Psoas muscle (tissue), 8 donors: ENCODE measurements around the gene ARMC5. TPM values are rescaled to one million over a fixed set of nuclear protein-coding genes. Genes with fewer than 3 reads are reported as not detected.

Source experiments
- ATAC-seq, 4 donors: fragments of 200-7000 bp; cut with Tn5 transposase; one replicate each; pipeline ENCODE4 v1.9.1; 2020; ENCODE audit warnings: moderate library complexity in 3 of 4, mild to moderate bottlenecking in 2 of 4
- DNase-seq, 2 donors: peaks; one replicate each; pipeline ENCODE4 v3.0.0-alpha.2; 2020
- H3K27ac ChIP-seq: fragments of 200-600 bp; one replicate; pipeline ENCODE4 v1.8.0; 2022
- H3K27me3 ChIP-seq, 3 donors: fragments of 200-600 bp in 1 of 3; one replicate each; pipeline versions ENCODE4 v1.6.1 to v1.8.0; 2013 to 2022; ENCODE audit warnings: low read length in 2 of 3, mild to moderate bottlenecking in 2 of 3, moderate library complexity in 1 of 3; ENCODE audit not compliant: insufficient read depth in 3 of 3
- H3K36me3 ChIP-seq, 2 donors: fragments of 200-600 bp in 1 of 2; one replicate each; pipeline versions ENCODE4 v1.6.1 to v1.8.0; 2013 to 2022; ENCODE audit warnings: low read depth in 1 of 2, mild to moderate bottlenecking in 1 of 2, moderate library complexity in 1 of 2; ENCODE audit not compliant: insufficient read depth in 1 of 2
- H3K4me1 ChIP-seq: fragments of 200-600 bp; one replicate; pipeline ENCODE4 v1.8.0; 2022
- H3K4me3 ChIP-seq: fragments of 200-600 bp; one replicate; pipeline ENCODE4 v1.8.0; 2022; ENCODE audit warnings: mild to moderate bottlenecking
- H3K9me3 ChIP-seq: fragments of 200-600 bp; one replicate; pipeline ENCODE4 v1.8.0; 2022
- WGBS, 3 donors: extraction: QIAGEN DNeasy Blood & Tissue Kit; methylation state at CpG; one replicate each; pipeline versions ENCODE4 v1.1.6 to v1.1.7; 2013; 5-methylcytosine and 5-hydroxymethylcytosine counted together
- intact Hi-C, 2 donors: fragments of 100-400 bp; cut with DNase I; formaldehyde crosslinking; loops; one replicate each; pipeline versions ENCODE4 v1.11.0 to v1.14.2; 2022
- polyA plus RNA-seq, 3 donors: library from polyadenylated mRNA; stranded (reverse); fragments of 200-250 nt; gene quantifications; one replicate each; pipeline ENCODE4 v1.2.3, GENCODE V29; 2013
- total RNA-seq, 4 donors: library from RNA; stranded (reverse); fragmentation: NEBNext Ultra II Directional in 2 of 4; extraction: Animal tissue kit (Norgen Biotek cat#: 25700) in 2 of 4; gene quantifications; one replicate each; pipeline versions ENCODE4 v1.2.1 to v1.2.4, GENCODE V29; 2021 to 2023
- TF ChIP-seq, protein P1 (sequence below): fragments of 200-600 bp; IDR thresholded peaks from one replicate; pipeline ENCODE4 v1.8.0; 2022; ENCODE audit warnings: antibody characterized with exemption
- donor health status: healthy with polysubstance abuse.
- donor health status: DM: no; HTN: no; CAD: no; lungs with moderate emphysema.
- donor health status: Bipolar disorder and iron deficiency.
- donor health status: healthy.
- donor health status: DM: yes; HTN: yes; CAD: no.
- donor health status: DM: no; HTN: no; CAD: no.
- donor health status: DM: no; HTN: no; CAD: no.
- donor health status: DM: yes; HTN: yes; CAD: no.

The ARMC5 gene
- total and polyA plus RNA-seq, 7 donors: 6.5 to 18.7 (median 11.4) TPM

DNA sequence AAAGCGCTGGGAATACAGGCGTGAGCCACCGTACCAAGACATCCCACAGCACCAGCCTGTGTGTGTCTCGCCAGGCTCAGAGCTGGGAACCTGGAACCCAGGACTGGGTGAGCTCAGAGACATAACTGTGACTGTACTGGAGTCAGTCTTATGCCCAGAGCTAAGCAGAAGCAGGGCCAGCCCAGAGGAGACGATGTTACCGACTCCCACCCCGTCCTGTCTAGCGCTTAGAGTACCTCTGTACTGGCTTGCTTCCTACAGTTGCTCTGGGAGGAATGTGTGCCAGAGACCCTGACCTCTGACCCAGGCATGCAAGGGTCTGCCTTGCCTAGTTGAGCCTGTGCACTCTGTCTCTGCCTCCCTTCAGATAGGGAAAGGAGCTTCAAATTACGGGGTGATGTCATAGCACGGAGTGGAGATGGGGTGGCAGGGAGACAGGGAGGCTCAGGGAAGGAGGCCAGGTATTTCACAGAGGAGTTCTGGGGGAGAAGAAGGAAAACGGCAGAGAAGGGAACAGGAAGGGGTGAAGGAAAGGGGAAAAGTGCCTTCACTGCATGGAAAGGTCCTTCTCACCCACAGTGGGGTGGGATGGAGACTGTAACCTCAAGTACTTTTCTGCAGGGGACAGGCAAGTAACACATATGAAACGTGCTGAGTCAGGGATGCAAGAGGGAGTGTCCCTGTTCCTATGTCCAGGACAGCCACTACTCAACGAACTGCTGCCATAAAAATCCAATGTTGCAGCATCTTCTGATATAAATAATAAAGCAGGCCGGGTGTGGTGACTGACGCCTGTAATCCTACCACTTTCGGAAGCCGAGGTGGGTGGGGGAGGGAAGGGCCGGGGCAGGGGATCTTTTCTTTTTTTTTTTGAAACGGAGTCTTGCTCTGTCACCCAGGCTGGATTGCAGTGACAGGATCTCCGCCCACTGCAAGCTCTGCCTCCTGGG lies 5.8 kb upstream of the ARMC5 start:
- peak overlapping the region; percentile 49 for H3K4me3 ChIP-seq
- intact Hi-C loops: loop anchor here (5.0 to 10.0 kb wide), 2 partner anchors 239 to 346 kb away; partner anchors contain the start of genes BCKDK (in 1 of the 2), PYDC1 (in 1 of the 2) and TRIM72 (in 1 of the 2)
- peaks cover 0 to 3% of the 10 kb centered on the region in 2 donors for H3K36me3 ChIP-seq
- ATAC-seq (peak; percentile 58 to 77 (median 74)), DNase-seq (peak; percentile 77 to 87)
- H3K4me1 ChIP-seq: peaks cover 67% of the 10 kb centered on the region
- WGBS, 3 donors: 29 to 46% (median 30%) methylated on average over 20 of the region's 20 CpGs
- H3K27me3 ChIP-seq: no peaks in the 10 kb centered on the region
- TF ChIP-seq, protein P1, sequence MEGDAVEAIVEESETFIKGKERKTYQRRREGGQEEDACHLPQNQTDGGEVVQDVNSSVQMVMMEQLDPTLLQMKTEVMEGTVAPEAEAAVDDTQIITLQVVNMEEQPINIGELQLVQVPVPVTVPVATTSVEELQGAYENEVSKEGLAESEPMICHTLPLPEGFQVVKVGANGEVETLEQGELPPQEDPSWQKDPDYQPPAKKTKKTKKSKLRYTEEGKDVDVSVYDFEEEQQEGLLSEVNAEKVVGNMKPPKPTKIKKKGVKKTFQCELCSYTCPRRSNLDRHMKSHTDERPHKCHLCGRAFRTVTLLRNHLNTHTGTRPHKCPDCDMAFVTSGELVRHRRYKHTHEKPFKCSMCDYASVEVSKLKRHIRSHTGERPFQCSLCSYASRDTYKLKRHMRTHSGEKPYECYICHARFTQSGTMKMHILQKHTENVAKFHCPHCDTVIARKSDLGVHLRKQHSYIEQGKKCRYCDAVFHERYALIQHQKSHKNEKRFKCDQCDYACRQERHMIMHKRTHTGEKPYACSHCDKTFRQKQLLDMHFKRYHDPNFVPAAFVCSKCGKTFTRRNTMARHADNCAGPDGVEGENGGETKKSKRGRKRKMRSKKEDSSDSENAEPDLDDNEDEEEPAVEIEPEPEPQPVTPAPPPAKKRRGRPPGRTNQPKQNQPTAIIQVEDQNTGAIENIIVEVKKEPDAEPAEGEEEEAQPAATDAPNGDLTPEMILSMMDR: no peak
- H3K9me3 ChIP-seq: no peaks in the 10 kb centered on the region
- peak overlapping the region; percentile 100 for H3K27ac ChIP-seq

GRCh38 chr16:31455601-31456314 lies 3.5 kb upstream of the ARMC5 start:
- H3K4me3 ChIP-seq: peak overlapping the region; percentile 98
- peak in 1 of 2 donors; percentile 48 for DNase-seq
- H3K27ac ChIP-seq: peak overlapping the region; percentile 100

DNA sequence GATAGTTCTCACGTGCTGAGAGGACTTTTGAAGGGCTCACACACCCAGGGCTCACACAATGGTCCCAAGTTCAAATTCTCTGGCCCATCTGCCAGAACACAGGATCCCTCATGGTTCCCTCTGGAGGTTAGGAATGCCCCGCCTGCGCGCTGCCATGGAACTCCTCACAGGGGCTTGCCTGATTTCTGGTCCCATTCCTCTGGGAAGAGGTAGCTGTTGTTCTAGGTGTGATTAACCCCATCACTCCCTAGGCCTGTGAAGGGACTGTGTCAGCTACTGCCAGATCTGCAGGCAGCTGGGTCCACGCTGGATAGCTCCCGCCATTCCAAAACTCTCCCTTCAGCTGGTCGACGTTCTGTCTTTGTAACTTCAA lies 2.3 kb upstream of the ARMC5 start:
- Histone ChIP-seq H3K4me1 (peaks cover 74% of the 10 kb centered on the region), H3K4me3 (peak overlapping the region; percentile 98), H3K27ac (peak overlapping the region; percentile 100), H3K27me3 (no peaks in the 10 kb centered on the region), H3K36me3 (peaks cover 3 to 13% of the 10 kb centered on the region in 2 donors), H3K9me3 (no peaks in the 10 kb centered on the region)
- TF ChIP-seq, protein P1: no peak
- ATAC-seq (no peak), DNase-seq (peak in 1 of 2 donors; percentile 38)
- 63 to 68% (median 63%) methylated on average over 8 of the region's 8 CpGs for WGBS, 3 donors
- intact Hi-C loops: loop anchor here in 1 of 2 donors (10.0 kb wide), 1 partner anchor 242 kb away; the partner anchor contains the start of genes PYDC1 and TRIM72

More at GRCh38 chr16:31455601-31456314, 3.5 kb upstream of the ARMC5 start:
- Histone ChIP-seq H3K4me1 (peaks cover 75% of the 10 kb centered on the region), H3K27me3 (no peaks in the 10 kb centered on the region), H3K9me3 (no peaks in the 10 kb centered on the region), H3K36me3 (peaks cover under 1 to 3% of the 10 kb centered on the region in 2 donors)
- ATAC-seq: no peak
- WGBS, 3 donors: 67 to 76% (median 69%) methylated on average over 17 of the region's 17 CpGs
- TF ChIP-seq, protein P1: peak; percentile 9
- intact Hi-C loops: loop anchor here in 1 of 2 donors (10.0 kb wide), 1 partner anchor 241 kb away; the partner anchor contains the start of genes PYDC1 and TRIM72

DNA sequence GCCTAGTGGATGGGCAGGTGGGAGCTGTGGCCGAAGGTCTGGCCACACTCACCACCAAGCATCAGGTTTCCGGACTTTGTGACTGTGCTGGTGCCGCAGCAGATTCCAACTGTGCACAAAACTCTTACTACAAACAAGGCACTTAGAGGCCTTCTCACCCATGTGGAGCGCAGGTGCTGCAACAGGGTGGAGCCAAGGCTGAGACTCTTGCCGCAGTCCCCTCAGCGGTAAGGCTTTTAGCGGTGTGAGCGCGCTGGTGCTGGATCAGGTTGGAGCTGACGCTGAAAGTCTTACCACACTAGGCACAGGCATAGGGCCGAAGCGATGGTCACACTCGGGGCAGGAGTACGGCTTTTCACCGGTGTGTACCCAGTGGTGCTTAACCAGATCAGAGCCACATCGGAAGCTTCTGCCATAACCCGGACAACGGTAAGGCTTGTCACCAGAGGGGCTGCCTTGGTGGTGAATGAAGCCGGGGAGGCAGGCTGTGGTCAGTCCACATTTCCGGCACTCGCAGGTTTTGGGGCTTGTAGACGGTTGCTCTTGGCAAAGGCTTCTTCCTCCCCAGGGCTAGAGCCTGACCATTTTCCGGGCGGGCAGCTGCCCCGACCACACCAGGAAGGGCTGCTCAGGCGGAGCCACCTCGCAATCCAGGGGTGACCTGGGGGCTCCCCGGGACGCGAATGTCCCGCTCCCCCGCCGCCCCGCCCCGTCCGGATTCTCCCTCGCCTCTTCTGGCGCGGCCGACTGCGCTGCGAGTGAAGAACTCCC lies 1.0 kb upstream of the ARMC5 start:
- H3K9me3 ChIP-seq: no peaks in the 10 kb centered on the region
- DNase-seq (peak; percentile 68 to 89), ATAC-seq (peak; percentile 34 to 47 (median 38))
- no peaks in the 10 kb centered on the region for H3K27me3 ChIP-seq
- peak overlapping the region; percentile 98 for H3K4me3 ChIP-seq
- H3K4me1 ChIP-seq: peaks cover 61% of the 10 kb centered on the region
- peaks cover 6 to 26% of the 10 kb centered on the region in 2 donors for H3K36me3 ChIP-seq
- WGBS, 3 donors: 0 to 1% (median 1%) methylated on average over 41 to 42 of the region's 42 CpGs
- TF ChIP-seq, protein P1: no peak
- peak overlapping the region; percentile 100 for H3K27ac ChIP-seq
- intact Hi-C loops: loop anchor here (2.0 to 10.0 kb wide), 2 partner anchors 51 to 243 kb away; partner anchors contain the start of genes PYDC1 (in 1 of the 2), RUSF1 (in 1 of the 2) and TRIM72 (in 1 of the 2)
